SK-N-MC (cell line): Measurements from ENCODE around the gene CLASP1.
"Not testable (repeated sequence)": the region's sequence is repeated elsewhere in the genome, so short reads cannot be mapped to it uniquely, and the experiment has no call there.

Experiments used
- EZH2 ChIP-seq: fragments of 200-600 bp; sonication (generic); IDR thresholded peaks from one replicate; pipeline ENCODE4 v1.6.1; 2017; ENCODE audit warnings: antibody characterized with exemption
- FOXP2 ChIP-seq: optimal IDR thresholded peaks from 2 replicates; pipeline ENCODE3; 2011; ENCODE audit warnings: mild to moderate bottlenecking, moderate library complexity; ENCODE audit not compliant: insufficient read depth; ENCODE audit errors: extremely low read length, control extremely low read depth
- POLR2AphosphoS5 ChIP-seq: IDR thresholded peaks from 2 replicates; pipeline ENCODE4 v1.6.1; 2012; ENCODE audit warnings: mild to moderate bottlenecking, low read depth, low read length, borderline replicate concordance

- TF ChIP-seq POLR2AphosphoS5, EZH2, FOXP2: not testable (repeated sequence)
These were observed 41.3 kb upstream of the CLASP1 start for GRCh38 chr2:121690572-121690971.
